Endothelial cell of umbilical vein (primary cell): ENCODE measurements around the gene GDF3.
"Not testable (repeated sequence)": the region's sequence is repeated elsewhere in the genome, so short reads cannot be mapped to it uniquely, and the experiment has no call there.

ENCODE experiments used
- POLR2A ChIP-seq: IDR thresholded peaks from 2 replicates; pipeline ENCODE4 v1.6.1; 2012; ENCODE audit warnings: low read depth, mild to moderate bottlenecking, control low read depth, low read length
- TF ChIP-seq, protein P1 (sequence below), 2 donors: IDR thresholded peaks; 1 replicate in 1 of 2; 2 replicates in 1 of 2; pipeline ENCODE4 v1.5.1; 2011; ENCODE audit warnings: low read length in 2 of 2, mild to moderate bottlenecking in 2 of 2, moderate library complexity in 2 of 2, control low read depth in 1 of 2, inconsistent platforms in 1 of 2, low read depth in 1 of 2; ENCODE audit not compliant: insufficient read depth in 1 of 2; ENCODE audit errors: extremely low read depth in 1 of 2

DNA sequence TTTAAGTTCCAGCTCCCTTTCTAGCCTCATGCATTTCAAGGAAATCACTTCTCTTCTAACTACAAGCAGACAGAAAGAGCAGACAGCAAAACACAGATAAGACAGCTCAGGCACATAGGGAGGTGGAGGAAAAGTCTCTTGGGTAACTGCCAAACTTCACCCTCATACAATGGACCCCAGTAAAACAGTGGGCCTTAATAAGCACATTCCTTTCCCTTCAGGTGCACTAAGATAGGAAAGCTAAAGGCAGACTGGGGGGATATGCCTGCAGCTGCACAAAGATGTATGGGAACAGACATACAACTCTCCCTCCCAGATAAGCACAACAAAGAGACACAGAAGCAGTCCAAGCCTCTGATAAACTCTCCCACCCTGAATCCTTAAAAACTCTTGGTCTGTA is 35.4 kb upstream of the GDF3 start:
- TF ChIP-seq, protein P1, sequence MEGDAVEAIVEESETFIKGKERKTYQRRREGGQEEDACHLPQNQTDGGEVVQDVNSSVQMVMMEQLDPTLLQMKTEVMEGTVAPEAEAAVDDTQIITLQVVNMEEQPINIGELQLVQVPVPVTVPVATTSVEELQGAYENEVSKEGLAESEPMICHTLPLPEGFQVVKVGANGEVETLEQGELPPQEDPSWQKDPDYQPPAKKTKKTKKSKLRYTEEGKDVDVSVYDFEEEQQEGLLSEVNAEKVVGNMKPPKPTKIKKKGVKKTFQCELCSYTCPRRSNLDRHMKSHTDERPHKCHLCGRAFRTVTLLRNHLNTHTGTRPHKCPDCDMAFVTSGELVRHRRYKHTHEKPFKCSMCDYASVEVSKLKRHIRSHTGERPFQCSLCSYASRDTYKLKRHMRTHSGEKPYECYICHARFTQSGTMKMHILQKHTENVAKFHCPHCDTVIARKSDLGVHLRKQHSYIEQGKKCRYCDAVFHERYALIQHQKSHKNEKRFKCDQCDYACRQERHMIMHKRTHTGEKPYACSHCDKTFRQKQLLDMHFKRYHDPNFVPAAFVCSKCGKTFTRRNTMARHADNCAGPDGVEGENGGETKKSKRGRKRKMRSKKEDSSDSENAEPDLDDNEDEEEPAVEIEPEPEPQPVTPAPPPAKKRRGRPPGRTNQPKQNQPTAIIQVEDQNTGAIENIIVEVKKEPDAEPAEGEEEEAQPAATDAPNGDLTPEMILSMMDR (IDR thresholded peaks at IDR 0.05; ENCODE audit: extremely low read depth in 1 of 2, insufficient read depth in 1 of 2, low read depth in 1 of 2, low read length in 2 of 2): not testable (repeated sequence)
- TF ChIP-seq POLR2A: not testable (repeated sequence)
